ENCODE results near the gene FAM167B. TPM values are rescaled to one million over a fixed set of nuclear protein-coding genes. Genes with fewer than 3 reads are reported as not detected.
"Not testable (repeated sequence)": the region's sequence is repeated elsewhere in the genome, so short reads cannot be mapped to it uniquely, and the experiment has no call there.

Gene FAM167B
- total RNA-seq, 2 donors from 2014 or later, result 8.6 to 9.2 TPM

DNA sequence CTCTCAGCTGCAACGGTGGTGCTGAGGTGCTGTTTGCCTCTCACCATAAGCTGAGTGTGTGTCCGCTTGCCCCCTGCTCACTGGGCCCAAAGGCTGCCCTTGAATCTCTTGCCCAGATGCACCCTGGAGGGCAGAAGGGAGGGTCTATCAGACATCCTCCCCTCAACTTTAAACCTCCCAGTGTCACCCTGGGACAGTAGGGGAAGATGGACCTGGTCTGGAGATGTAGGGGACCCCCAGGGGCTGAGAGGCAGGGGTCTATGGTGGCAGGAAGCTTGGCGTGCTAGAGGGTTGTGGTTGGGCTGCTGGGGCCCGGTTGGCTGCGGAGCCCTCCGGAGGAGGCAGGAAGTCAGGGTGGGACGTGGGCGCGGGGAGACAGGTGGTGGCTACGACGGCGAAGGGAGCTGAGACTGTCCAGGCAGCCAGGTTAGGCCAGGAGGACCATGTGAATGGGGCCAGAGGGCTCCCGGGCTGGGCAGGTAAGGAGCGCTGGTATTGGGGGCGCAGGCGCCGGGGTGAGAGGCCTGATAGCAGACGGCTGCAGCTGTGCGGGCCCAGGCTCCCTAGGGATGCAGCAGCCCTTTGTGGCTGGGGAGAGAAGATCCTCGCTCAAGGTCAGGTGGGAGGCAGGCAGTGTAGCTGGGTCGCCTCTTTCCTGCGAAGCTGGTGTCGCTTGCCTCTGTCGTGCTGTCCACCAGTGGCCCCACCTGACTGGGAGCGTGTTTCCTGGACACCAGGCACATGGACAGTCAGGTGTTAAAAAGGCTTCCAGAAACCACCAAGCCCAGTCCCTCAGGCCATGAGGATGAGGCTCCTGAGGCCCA is 4.1 kb downstream of the FAM167B start, which contains the start of gene LCK:
Gene LCK, plus strand, starts transcription at position 373 of the 824 bp plus-strand sequence. CDS start 23,065 bp downstream, outside the sequence.
- no peak for DNase-seq (ENCODE audit: low spot score)
- intact Hi-C loops (cut with DNase I), result no loop called here

DNA sequence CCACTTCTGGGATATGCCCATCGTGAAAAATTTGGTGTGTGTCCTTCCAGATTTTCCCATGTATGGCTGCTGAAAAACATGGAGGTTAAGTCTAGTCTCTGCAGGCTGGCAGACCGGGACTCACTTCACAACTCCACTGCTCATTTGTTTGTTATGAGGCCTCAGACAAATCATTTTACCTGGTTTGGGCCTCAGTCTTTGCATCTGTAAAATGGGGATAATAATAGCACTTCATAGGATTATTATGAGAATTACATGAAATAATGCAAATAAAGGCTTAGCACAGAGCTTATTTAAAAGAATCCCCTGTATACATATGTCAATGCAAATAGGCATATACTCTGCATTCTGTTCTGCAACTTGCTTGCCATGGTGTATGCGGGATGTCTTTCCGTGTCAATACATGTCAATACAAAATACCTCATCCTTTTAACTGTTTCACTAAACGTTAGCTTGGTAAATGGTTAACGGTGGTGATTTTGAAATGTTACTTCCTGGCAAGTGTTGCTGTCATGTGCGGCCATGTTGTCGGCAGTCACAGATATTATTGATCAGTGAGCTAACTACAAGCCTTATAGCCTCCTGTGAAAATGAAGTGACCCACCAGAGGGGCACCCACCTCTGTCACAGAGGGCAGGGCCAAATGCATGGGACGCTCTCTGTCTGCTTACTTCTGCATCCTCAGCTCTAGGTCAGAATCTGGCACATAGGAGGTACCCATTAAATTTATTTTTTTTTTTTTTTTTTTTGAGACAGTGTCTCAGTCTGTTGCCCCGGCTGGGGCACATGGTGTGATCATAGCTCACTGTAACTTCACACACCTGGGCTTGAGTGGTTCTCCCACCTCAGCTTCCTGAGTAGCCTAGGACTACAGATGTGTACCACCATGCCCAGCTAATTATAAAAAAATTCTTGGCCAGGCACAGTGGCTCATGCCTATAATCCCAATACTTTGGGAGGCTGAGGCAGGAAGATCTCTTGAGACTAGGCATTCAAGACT is 8.3 kb downstream of the FAM167B start:
- no peak for DNase-seq (ENCODE audit: low spot score)
- intact Hi-C loops (cut with DNase I), result no loop called here

DNA sequence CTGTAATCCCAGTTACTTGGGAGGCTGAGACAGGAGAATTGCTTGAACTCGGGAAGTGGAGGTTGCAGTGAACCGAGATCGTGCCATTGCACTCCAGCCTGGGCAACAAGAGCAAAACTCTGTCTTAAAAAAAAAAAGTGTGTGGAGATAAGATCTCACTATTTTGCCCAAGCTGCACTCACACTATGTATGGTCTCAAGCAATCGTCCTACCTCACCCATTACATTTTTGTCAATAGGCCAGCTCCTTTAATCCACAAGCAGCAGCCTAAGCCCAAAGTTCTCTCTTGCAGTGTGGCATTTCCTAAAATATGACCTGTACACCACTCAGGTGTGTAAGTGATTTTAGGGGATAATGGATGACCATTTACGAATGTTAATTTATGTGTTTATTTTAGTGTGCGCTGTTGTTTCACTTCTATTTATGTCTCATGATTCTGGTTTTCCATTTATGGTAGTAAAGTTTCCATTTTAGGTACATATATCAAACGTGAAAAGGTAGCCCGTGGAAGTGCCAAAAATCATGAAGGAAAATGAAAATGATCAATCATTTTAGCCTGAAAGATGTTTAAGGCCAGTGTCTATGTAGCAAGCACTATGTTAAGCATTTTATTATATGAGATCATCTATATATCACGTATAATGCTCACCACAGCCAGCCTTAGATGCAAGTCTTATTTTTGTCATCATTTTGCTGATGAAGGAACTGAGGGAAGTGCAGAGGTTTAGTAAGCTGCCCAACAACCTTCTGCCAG is 9.6 kb downstream of the FAM167B start:
- intact Hi-C loops (cut with DNase I), result no loop called here
- no peak for DNase-seq (ENCODE audit: low spot score)

DNA sequence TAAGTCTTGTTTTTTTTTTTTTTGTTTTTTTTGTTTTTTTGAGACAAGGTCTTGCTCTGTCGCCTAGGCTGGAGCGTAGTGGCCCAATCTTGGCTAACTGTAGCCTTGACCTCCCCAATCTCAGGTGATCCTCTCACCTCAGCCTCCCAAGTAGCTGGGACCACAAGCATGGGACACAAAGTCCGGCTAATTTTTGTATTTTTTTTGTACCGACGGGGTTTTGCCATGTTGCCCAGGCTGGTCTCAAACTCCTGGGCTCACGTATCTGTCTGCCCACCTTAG is 10.1 kb downstream of the FAM167B start:
- DNase-seq (ENCODE audit: low spot score), result no peak
- intact Hi-C loops (cut with DNase I), result no loop called here

DNA sequence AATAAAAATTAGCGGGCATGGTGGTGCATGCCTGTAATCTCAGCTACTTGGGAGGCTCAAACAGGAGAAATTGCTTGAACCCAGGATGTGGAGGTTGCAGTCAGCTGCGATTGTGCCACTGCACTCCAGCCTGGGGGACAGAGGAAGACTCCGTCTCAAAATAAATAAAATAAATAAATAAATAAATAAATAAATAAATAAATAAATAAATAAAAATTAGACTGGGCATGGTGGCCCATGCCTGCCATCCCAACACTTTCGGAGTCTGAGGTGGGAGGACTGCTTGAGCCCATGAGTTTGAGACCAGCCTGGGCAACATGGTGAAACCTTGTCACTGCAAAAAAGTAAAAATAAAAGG is 16.2 kb downstream of the FAM167B start:
- DNase-seq (ENCODE audit: low spot score); intact Hi-C loops (cut with DNase I): not testable (repeated sequence)

DNA sequence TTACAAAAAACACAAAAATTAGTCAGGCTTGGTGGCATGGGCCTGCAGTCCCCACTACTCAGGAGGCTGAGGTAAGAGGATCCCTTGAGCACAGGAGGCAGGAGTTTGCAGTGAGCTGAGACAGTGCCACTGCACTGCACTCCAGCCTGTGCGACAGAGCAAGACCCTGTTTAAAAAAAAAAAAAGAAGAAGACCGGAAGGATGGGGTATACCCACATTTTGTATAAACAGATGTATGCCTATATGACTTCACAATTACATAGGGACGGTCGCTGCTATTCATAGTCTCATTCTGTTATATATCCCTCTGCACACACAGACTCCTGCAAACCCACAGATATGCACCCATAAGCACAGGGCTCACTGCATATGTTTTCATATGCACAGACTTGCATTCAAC is 16.7 kb downstream of the FAM167B start:
- intact Hi-C loops (cut with DNase I), result no loop called here

DNA sequence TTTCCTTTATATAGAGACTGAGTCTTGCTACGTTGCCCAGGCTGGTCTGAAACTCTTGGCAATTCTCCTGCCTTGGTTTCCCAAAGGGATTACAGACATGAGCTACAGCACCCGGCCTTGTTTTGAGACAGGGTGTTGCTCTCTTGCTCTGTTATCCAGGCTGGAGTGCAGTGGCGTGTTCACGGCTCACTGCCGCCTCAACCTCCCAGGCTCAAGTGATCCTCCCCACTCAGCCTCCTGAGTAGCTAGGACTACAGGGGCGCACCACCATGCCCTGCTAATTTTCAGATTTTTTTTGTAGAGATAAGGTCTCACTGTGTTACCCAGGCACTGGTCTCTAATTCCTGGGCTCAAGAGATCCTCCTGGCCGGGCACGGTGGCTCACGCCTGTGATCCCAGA is 18.8 kb downstream of the FAM167B start:
- intact Hi-C loops (cut with DNase I), result loop anchor here in 1 of 2 donors (5.0 kb wide), 1 partner anchor 346 kb away; no protein-coding TSS in a partner anchor
- DNase-seq (ENCODE audit: low spot score), result no peak

More for the DNA sequence above, 16.7 kb downstream of the FAM167B start:
- DNase-seq (ENCODE audit: low spot score), result no peak

DNA sequence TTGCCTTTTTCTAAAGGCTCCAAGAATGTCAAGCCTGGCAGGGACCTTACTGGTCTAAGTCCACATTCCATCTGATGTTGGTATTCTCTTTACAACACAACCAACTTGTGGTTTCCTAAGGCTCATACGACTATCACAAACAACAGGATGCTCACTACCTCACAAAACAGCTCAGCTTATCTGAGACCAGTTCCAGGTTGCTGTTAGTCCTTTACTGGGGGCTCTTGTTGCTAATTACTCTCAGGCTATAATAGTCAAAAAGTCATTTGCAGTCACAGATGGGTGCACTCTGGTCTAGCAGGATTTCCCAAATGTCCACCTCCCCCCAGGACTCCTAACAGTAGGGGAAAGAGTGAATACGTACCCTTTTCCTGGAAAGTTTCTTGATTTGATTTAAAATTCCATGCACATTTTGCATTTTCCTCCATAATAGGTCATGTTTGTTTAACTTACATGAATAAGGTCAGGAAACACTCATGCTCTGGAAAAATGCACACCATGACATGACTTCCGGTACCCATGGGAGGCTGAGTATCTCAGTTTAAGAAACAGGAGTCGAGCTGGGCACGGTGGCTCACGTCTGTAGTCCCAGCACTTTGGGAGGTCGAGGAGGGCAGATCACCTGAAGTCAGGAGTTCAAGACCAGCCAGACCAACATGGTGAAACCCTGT is 20.0 kb downstream of the FAM167B start:
- no peak for DNase-seq (ENCODE audit: low spot score)
- intact Hi-C loops (cut with DNase I), result loop anchor here in 1 of 2 donors (5.0 kb wide), 1 partner anchor 345 kb away; no protein-coding TSS in a partner anchor

DNA sequence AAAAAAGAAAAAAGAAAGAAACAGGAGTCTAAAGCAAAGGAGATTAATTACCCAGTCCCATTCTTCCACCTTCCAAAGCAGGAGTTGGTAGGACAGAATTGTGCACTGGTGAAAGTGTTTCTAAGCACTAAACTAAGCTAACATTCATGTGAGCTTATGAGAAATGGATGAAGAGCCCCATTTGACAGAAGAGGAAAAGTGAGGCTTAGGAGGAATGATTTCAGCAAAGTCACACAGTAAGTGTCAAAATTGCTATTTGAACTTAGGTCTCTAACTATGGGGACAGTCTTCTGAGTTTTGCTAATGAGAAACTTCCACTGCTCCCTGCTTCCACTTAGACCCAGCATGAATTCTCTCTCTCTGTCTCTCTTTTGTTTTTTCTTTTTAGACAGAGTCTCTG is 22.7 kb downstream of the FAM167B start:
- intact Hi-C loops (cut with DNase I), result loop anchor here in 1 of 2 donors (5.0 kb wide), 1 partner anchor 343 kb away; no protein-coding TSS in a partner anchor
- no peak for DNase-seq (ENCODE audit: low spot score)

DNA sequence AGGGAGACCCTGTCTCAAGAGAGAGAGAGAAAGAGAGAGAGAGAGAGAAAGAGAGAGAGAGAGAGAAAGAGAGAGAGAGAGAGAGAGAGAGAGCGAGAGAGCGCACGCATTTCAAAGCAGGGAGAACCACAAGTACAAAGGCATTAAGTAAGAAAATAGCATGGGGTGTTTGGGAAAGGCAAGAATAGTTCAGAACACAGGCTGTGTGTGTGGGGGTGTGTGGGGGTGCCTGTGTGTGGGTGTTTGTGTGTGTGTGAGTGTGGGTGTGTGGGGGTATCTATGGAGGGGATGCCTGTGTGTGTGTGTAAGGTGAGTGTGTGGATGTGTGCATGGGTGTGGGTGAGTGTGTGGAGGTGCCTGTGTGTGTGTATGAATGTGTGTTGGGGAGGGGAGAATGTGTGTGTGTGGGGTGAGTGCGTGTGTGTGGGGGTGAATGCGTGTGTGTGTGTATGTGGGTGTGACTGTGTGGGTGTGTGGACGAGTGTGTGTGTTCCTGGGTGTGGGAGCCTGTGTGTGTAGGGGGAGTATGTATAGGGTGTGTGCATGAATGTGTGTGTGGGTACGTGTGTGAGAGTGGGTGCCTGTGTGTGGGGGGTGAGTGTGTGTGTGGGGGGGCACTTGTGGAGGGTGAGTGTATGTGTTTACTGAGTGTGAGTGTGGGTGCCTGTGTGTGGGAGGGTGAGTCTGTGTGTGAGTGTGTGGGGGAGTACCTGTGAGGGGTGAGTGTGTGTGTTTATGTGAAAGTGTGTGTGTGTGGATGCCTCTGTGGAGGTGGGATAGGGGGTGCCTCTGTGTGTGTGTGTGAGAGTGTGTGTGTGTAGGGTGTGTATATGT is 25.8 kb downstream of the FAM167B start:
- no peak for DNase-seq (ENCODE audit: low spot score)
- intact Hi-C loops (cut with DNase I), result no loop called here

DNA sequence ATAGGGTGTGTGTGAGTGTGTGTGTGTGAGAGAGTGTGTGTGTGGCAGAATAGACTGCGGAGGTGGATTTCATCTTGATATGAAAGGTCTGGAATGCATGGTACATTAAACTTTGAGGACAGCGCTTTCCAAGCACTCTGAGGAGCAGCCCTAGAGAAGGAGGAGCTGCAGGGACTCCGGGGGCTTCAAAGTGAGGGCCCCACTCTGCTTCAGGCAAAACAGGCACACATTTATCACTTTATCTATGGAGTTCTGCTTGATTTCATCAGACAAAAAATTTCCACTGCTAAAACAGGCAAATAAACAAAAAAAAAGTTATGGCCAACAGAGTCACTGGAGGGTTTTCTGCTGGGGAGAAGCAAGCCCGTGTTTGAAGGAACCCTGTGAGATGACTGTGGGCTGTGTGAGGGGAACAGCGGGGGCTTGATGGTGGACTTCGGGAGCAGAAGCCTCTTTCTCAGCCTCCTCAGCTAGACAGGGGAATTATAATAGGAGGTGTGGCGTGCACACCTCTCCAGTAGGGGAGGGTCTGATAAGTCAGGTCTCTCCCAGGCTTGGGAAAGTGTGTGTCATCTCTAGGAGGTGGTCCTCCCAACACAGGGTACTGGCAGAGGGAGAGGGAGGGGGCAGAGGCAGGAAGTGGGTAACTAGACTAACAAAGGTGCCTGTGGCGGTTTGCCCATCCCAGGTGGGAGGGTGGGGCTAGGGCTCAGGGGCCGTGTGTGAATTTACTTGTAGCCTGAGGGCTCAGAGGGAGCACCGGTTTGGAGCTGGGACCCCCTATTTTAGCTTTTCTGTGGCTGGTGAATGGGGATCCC is 26.6 kb downstream of the FAM167B start:
- DNase-seq (ENCODE audit: low spot score), result no peak
- intact Hi-C loops (cut with DNase I), result no loop called here

DNA sequence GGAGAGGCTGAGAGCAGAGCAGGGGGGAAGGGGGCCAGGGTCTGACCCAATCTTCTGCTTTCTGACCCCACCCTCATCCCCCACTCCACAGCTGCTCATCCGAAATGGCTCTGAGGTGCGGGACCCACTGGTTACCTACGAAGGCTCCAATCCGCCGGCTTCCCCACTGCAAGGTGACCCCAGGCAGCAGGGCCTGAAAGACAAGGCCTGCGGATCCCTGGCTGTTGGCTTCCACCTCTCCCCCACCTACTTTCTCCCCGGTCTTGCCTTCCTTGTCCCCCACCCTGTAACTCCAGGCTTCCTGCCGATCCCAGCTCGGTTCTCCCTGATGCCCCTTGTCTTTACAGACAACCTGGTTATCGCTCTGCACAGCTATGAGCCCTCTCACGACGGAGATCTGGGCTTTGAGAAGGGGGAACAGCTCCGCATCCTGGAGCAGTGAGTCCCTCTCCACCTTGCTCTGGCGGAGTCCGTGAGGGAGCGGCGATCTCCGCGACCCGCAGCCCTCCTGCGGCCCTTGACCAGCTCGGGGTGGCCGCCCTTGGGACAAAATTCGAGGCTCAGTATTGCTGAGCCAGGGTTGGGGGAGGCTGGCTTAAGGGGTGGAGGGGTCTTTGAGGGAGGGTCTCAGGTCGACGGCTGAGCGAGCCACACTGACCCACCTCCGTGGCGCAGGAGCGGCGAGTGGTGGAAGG is 27.8 kb downstream of the FAM167B start:
- no peak for DNase-seq (ENCODE audit: low spot score)
- intact Hi-C loops (cut with DNase I), result no loop called here

DNA sequence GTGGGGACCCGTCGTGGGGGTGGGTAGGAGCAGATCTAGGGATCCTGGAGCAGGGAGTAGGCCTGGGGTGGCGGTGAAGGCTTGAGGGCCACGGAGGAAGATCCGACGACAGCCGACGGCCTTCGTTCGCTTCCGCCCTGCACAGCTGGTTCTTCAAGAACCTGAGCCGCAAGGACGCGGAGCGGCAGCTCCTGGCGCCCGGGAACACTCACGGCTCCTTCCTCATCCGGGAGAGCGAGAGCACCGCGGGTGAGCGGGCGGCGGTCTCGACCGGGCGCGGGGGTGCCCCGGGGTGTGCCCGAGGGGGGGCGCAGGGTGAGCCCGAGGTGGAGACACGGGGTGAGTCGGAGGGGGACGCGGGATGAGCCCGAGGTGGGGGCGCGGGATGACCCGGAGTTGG is 28.4 kb downstream of the FAM167B start:
- intact Hi-C loops (cut with DNase I), result no loop called here
- no peak for DNase-seq (ENCODE audit: low spot score)

DNA sequence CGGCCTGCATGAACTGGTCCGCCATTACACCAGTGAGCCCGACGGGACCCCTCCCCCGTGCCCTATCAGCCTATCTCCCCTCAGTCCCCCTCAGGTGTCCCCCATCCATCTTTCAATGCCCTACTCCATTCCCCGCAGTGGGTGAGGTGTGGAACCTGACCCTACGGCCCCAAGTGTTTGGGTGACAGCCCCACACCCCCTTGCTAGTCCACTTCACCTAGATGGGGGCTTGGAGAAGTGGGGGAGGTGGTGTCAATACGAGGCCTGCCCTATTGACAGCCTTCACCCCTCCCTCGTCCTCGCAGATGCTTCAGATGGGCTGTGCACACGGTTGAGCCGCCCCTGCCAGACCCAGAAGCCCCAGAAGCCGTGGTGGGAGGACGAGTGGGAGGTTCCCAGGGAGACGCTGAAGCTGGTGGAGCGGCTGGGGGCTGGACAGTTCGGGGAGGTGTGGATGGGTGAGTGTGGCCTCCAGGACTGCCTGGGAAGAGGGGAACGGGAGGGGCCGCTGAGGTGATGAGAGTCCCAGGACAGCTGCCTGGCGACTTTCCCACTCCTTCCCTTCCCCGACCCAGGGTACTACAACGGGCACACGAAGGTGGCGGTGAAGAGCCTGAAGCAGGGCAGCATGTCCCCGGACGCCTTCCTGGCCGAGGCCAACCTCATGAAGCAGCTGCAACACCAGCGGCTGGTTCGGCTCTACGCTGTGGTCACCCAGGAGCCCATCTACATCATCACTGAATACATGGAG is 29.2 kb downstream of the FAM167B start:
- intact Hi-C loops (cut with DNase I), result no loop called here
- no peak for DNase-seq (ENCODE audit: low spot score)

DNA sequence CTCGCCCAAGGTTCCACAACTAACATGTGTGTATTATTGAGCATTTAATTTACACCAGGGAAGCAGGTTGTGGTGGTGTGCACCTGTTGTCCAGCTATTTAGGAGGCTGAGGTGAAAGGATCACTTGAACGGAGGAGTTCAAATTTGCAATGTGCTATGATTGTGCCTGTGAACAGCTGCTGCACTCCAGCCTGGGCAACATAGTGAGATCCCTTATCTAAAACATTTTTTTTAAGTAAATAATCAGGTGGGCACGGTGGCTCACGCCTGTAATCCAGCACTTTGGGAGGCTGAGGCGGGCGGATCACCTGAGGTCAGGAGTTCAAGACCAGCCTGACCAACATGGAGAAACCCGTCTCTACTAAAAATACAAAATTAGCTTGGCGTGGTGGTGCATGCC is 37.8 kb downstream of the FAM167B start:
- intact Hi-C loops (cut with DNase I); DNase-seq (ENCODE audit: low spot score): not testable (repeated sequence)

DNA sequence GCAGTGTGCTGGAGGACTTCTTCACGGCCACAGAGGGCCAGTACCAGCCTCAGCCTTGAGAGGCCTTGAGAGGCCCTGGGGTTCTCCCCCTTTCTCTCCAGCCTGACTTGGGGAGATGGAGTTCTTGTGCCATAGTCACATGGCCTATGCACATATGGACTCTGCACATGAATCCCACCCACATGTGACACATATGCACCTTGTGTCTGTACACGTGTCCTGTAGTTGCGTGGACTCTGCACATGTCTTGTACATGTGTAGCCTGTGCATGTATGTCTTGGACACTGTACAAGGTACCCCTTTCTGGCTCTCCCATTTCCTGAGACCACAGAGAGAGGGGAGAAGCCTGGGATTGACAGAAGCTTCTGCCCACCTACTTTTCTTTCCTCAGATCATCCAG is 38.6 kb downstream of the FAM167B start:
- intact Hi-C loops (cut with DNase I), result no loop called here
- no peak for DNase-seq (ENCODE audit: low spot score)
